Heart left ventricle (tissue), 16 donors: ENCODE measurements around the gene OLFM2. TPM values are rescaled to one million over a fixed set of nuclear protein-coding genes. Genes with fewer than 3 reads are reported as not detected.

Source experiments
- ATAC-seq, 4 donors: fragments of 200-7000 bp; cut with Tn5 transposase; one replicate each; pipeline ENCODE4 v1.9.1; 2020 to 2022; ENCODE audit warnings: moderate library complexity in 4 of 4, mild to moderate bottlenecking in 3 of 4, moderate number of reproducible peaks in 1 of 4
- DNase-seq, 5 donors: peaks; one replicate each; pipeline ENCODE4 v3.0.0-alpha.2; 2020
- H3K27ac ChIP-seq, 12 donors: fragments of 200-600 bp; sonication (generic) in 4 of 12; one replicate each; pipeline versions ENCODE4 v1.5.0 to v1.8.0; 2016 to 2022; ENCODE audit warnings: mild to moderate bottlenecking in 2 of 12
- H3K27me3 ChIP-seq, 9 donors: fragments of 200-600 bp; sonication (generic) in 2 of 9; one replicate each; pipeline versions ENCODE4 v1.5.1 to v1.8.0; 2016 to 2022; ENCODE audit warnings: mild to moderate bottlenecking in 3 of 9
- H3K36me3 ChIP-seq, 9 donors: fragments of 200-600 bp; sonication (generic) in 2 of 9; one replicate each; pipeline versions ENCODE4 v1.5.0 to v1.8.0; 2018 to 2022; ENCODE audit warnings: mild to moderate bottlenecking in 2 of 9
- H3K4me1 ChIP-seq, 12 donors: fragments of 200-600 bp; sonication (generic) in 4 of 12; one replicate each; pipeline versions ENCODE4 v1.5.0 to v1.8.0; 2016 to 2022; ENCODE audit warnings: mild to moderate bottlenecking in 3 of 12
- H3K4me3 ChIP-seq, 12 donors: fragments of 200-600 bp; sonication (generic) in 4 of 12; one replicate each; pipeline versions ENCODE4 v1.5.0 to v1.8.0; 2017 to 2022; ENCODE audit warnings: mild to moderate bottlenecking in 9 of 12, moderate library complexity in 4 of 12
- H3K9me3 ChIP-seq, 12 donors: fragments of 200-600 bp; sonication (generic) in 4 of 12; one replicate each; pipeline versions ENCODE4 v1.5.0 to v1.8.0; 2016 to 2022; ENCODE audit warnings: mild to moderate bottlenecking in 1 of 12
- CTCF ChIP-seq, 12 donors: fragments of 200-600 bp; sonication (generic) in 4 of 12; IDR thresholded peaks; one replicate each; pipeline versions ENCODE4 v1.5.0 to v1.8.0; 2018 to 2022; ENCODE audit warnings: antibody characterized with exemption in 12 of 12, mild to moderate bottlenecking in 5 of 12
- POLR2A ChIP-seq, 2 donors: fragments of 450-650 bp; IDR thresholded peaks; one replicate each; pipeline ENCODE4 v1.6.1; 2017; ENCODE audit warnings: antibody characterized with exemption in 2 of 2, mild to moderate bottlenecking in 2 of 2, moderate library complexity in 2 of 2
- WGBS, 4 donors: extraction: QIAGEN DNeasy Blood & Tissue Kit in 2 of 4; methylation state at CpG; one replicate each; pipeline versions ENCODE4 v1.1.5 to v1.1.7; 2013 to 2018; 5-methylcytosine and 5-hydroxymethylcytosine counted together
- intact Hi-C, 10 donors: fragments of 100-400 bp; cut with DNase I; formaldehyde crosslinking; loops; one replicate each; pipeline versions ENCODE4 v1.11.1 to v1.14.2; 2022
- polyA plus RNA-seq, 2 donors: library from polyadenylated mRNA; stranded (reverse); fragments of 200-250 nt; gene quantifications; one replicate each; pipeline ENCODE4 v1.2.3, GENCODE V29; 2013
- total RNA-seq, 9 donors: library from RNA; depleted of rRNA in 2 of 9; stranded (reverse); fragments of >200 nt in 2 of 9; fragmentation: NEBNext Ultra II Directional in 3 of 9; extraction: Animal tissue kit (Norgen Biotek cat#: 25700) in 3 of 9; gene quantifications; one replicate each; pipeline versions ENCODE4 v1.1.0 to v1.2.4, GENCODE V29; 2016 to 2023
- donor health status: ischemic (EF 13 %, LVEDD 7.1; RV severe dilation, severe dysfunction).
- donor health status: healthy with polysubstance abuse.
- donor health status: DM: no; HTN: yes; CAD: no.
- donor health status: DM: no; HTN: no; CAD: no.
- donor health status: ischemic (EF 25% LVEDD 6.9; RV normal size, moderate dysfunction).
- donor health status: ischemic (EF 25% LVEDD 5.7; RV mildly dilated, moderate dysfunction).
- donor health status: healthy.
- donor health status: DM: yes; HTN: yes; CAD: no.
- donor health status: ischemic (EF 35%, LVEDD 5.7; RV mildly dilated, moderate dysfunction).
- donor health status: nonischemic (EF 11% LVEDD 7.7; RV severe dilation, severe dysfunction).
- donor health status: DM: yes; HTN: yes; CAD: no.
- donor health status: PGD.
- donor health status: ischemic (EF 29% LVEDD 5.4; RV normal size, mild dysfunction).
- donor health status: nonischemic (EF 23%, LVEDD 6.1; RV moderate dilation, normal function).

Gene OLFM2
- total and polyA plus RNA-seq, 11 donors, result 0.67 to 4.6 (median 2.4) TPM

GRCh38 chr19:9808855-9809824, 127.2 kb downstream of the OLFM2 start:
- no peak for ATAC-seq
- WGBS, 4 donors, result 88 to 92% (median 90%) methylated on average over 11 of the region's 11 CpGs
- peaks cover 0 to 89% (median 68%) of the 10 kb centered on the region in 9 donors for H3K36me3 ChIP-seq

GRCh38 chr19:9806803-9807202, 129.5 kb downstream of the OLFM2 start:
- H3K27ac ChIP-seq, result no peak overlapping the region
- H3K9me3 ChIP-seq, result no peaks in the 10 kb centered on the region
- no peak for ATAC-seq
- 95 to 97% (median 96%) methylated on average over 3 of the region's 3 CpGs for WGBS, 4 donors
- H3K4me3 ChIP-seq, result no peak overlapping the region
- TF ChIP-seq POLR2A (IDR thresholded peaks at IDR 0.05) (no peak), CTCF (IDR thresholded peaks at IDR 0.05) (no peak)
- no peak for DNase-seq
- no peaks in the 10 kb centered on the region for H3K27me3 ChIP-seq
- H3K36me3 ChIP-seq, result peaks cover 0 to 70% (median 54%) of the 10 kb centered on the region in 9 donors
- intact Hi-C loops, result no loop called here
- no peaks in the 10 kb centered on the region for H3K4me1 ChIP-seq

More at GRCh38 chr19:9808855-9809824, 127.2 kb downstream of the OLFM2 start:
- no peaks in the 10 kb centered on the region for H3K4me1 ChIP-seq
- peak in 1 of 5 donors; percentile 17 for DNase-seq
- intact Hi-C loops, result no loop called here
- no peak overlapping the region for H3K27ac ChIP-seq
- no peak overlapping the region for H3K4me3 ChIP-seq
- H3K27me3 ChIP-seq, result no peaks in the 10 kb centered on the region
- TF ChIP-seq CTCF (IDR thresholded peaks at IDR 0.05) (no peak), POLR2A (IDR thresholded peaks at IDR 0.05) (no peak)
- H3K9me3 ChIP-seq, result no peaks in the 10 kb centered on the region

Other genes starting within 250 kb of the OLFM2 start
- 10 to 100 TPM in 3 of 9 donors, 1 to 10 TPM in 6; 6.5 to 11.0 (median 8.4) TPM for gene ZNF846, start 167.8 kb downstream of the OLFM2 start, total RNA-seq
- 10 to 100 TPM in 1 of 2 donors, 1 to 10 TPM in 1; 5.4 to 11.1 TPM for gene ZNF846, start 167.8 kb downstream of the OLFM2 start, polyA plus RNA-seq
- 10 to 100 TPM in 8 of 9 donors, 1 to 10 TPM in 1; 9.8 to 17.6 (median 12.2) TPM for gene FBXL12, start 117.4 kb downstream of the OLFM2 start, total RNA-seq
- gene FBXL12, start 117.4 kb downstream of the OLFM2 start, polyA plus RNA-seq, result 10 to 100 TPM; 11.2 to 14.5 TPM
- 100 to 1,000 TPM; 460 to 843 (median 492) TPM for gene UBL5, start 108.6 kb downstream of the OLFM2 start, total RNA-seq
- 1,000 to 10,000 TPM in 1 of 2 donors, 100 to 1,000 TPM in 1; 592 to 1,809 TPM for gene UBL5, start 108.6 kb downstream of the OLFM2 start, polyA plus RNA-seq
- gene PIN1, start 101.2 kb downstream of the OLFM2 start, total RNA-seq, result 100 to 1,000 TPM in 2 of 9 donors, 10 to 100 TPM in 7; 82.8 to 147 (median 93.1) TPM
- gene PIN1, start 101.2 kb downstream of the OLFM2 start, polyA plus RNA-seq, result 100 to 1,000 TPM in 1 of 2 donors, 10 to 100 TPM in 1; 90.0 to 159 TPM
- 10 to 100 TPM in 6 of 9 donors, 1 to 10 TPM in 3; 5.0 to 34.1 (median 11.6) TPM for gene COL5A3, start 74.0 kb upstream of the OLFM2 start, total RNA-seq
- gene COL5A3, start 74.0 kb upstream of the OLFM2 start, polyA plus RNA-seq, result 10 to 100 TPM; 13.6 to 18.7 TPM
- not detected for gene RDH8, start 77.0 kb upstream of the OLFM2 start, total RNA-seq
- not detected for gene RDH8, start 77.0 kb upstream of the OLFM2 start, polyA plus RNA-seq
- 10 to 100 TPM in 4 of 9 donors, 1 to 10 TPM in 5; 6.3 to 29.0 (median 8.7) TPM for gene SHFL, start 149.8 kb upstream of the OLFM2 start, total RNA-seq
- gene SHFL, start 149.8 kb upstream of the OLFM2 start, polyA plus RNA-seq, result 10 to 100 TPM in 1 of 2 donors, 1 to 10 TPM in 1; 7.7 to 13.0 TPM
- under 1 TPM in 1 of 9 donors, not detected in 8; 0.43 TPM for gene ANGPTL6, start 166.2 kb upstream of the OLFM2 start, total RNA-seq
- under 1 TPM in 1 of 2 donors, not detected in 1; 0.19 TPM for gene ANGPTL6, start 166.2 kb upstream of the OLFM2 start, polyA plus RNA-seq
- 10 to 100 TPM; 16.3 to 24.9 (median 19.0) TPM for gene PPAN, start 169.8 kb upstream of the OLFM2 start, total RNA-seq
- gene PPAN, start 169.8 kb upstream of the OLFM2 start, polyA plus RNA-seq, result 10 to 100 TPM; 34.4 to 41.4 TPM
- gene P2RY11, start 175.2 kb upstream of the OLFM2 start, total RNA-seq, result 10 to 100 TPM in 1 of 9 donors, 1 to 10 TPM in 8; 3.1 to 11.7 (median 6.3) TPM
- gene P2RY11, start 175.2 kb upstream of the OLFM2 start, polyA plus RNA-seq, result 1 to 10 TPM; 3.6 to 5.2 TPM
- 100 to 1,000 TPM; 148 to 302 (median 179) TPM for gene EIF3G, start 183.4 kb upstream of the OLFM2 start, total RNA-seq
- gene EIF3G, start 183.4 kb upstream of the OLFM2 start, polyA plus RNA-seq, result 100 to 1,000 TPM; 124 to 233 TPM